Measurements from ENCODE around the gene SCEL. TPM values are rescaled to one million over a fixed set of nuclear protein-coding genes. Genes with fewer than 3 reads are reported as not detected.

The SCEL gene
- total RNA-seq, 1 donor from 2014 or later = 14.7 TPM

- TF ChIP-seq CTCF (IDR thresholded peaks at IDR 0.05; ENCODE audit: insufficient read depth, low read length, poor library complexity, severe bottlenecking) = no peak
- Histone ChIP-seq H3K4me3 (ENCODE audit: low read depth, low read length) (no peak overlapping the region), H3K36me3 (ENCODE audit: control insufficient read depth, insufficient read depth, low read length) (no peaks in the 10 kb centered on the region), H3K27me3 (ENCODE audit: control insufficient read depth, insufficient read depth, low read length) (no peaks in the 10 kb centered on the region)
- DNase-seq (ENCODE audit: low read depth) = no peak
Observed at GRCh38 chr13:77619655-77620054, 84.1 kb downstream of the SCEL start.

GRCh38 chr13:77620138-77620537 is 84.6 kb downstream of the SCEL start:
- Histone ChIP-seq H3K36me3 (ENCODE audit: control insufficient read depth, insufficient read depth, low read length) (no peaks in the 10 kb centered on the region), H3K4me3 (ENCODE audit: low read depth, low read length) (no peak overlapping the region), H3K27me3 (ENCODE audit: control insufficient read depth, insufficient read depth, low read length) (no peaks in the 10 kb centered on the region)
- DNase-seq (ENCODE audit: low read depth) = no peak
- TF ChIP-seq CTCF (IDR thresholded peaks at IDR 0.05; ENCODE audit: insufficient read depth, low read length, poor library complexity, severe bottlenecking) = no peak

- Histone ChIP-seq H3K4me3 (ENCODE audit: low read depth, low read length) (no peak overlapping the region), H3K27me3 (ENCODE audit: control insufficient read depth, insufficient read depth, low read length) (no peaks in the 10 kb centered on the region), H3K36me3 (ENCODE audit: control insufficient read depth, insufficient read depth, low read length) (no peaks in the 10 kb centered on the region)
- DNase-seq (ENCODE audit: low read depth) = no peak
- no peak for TF ChIP-seq CTCF (IDR thresholded peaks at IDR 0.05; ENCODE audit: insufficient read depth, low read length, poor library complexity, severe bottlenecking)
Observed at GRCh38 chr13:77623806-77624205, 88.3 kb downstream of the SCEL start.

- TF ChIP-seq CTCF (IDR thresholded peaks at IDR 0.05; ENCODE audit: insufficient read depth, low read length, poor library complexity, severe bottlenecking) = no peak
- Histone ChIP-seq H3K36me3 (ENCODE audit: control insufficient read depth, insufficient read depth, low read length) (no peaks in the 10 kb centered on the region), H3K4me3 (ENCODE audit: low read depth, low read length) (no peak overlapping the region), H3K27me3 (ENCODE audit: control insufficient read depth, insufficient read depth, low read length) (no peaks in the 10 kb centered on the region)
- no peak for DNase-seq (ENCODE audit: low read depth)
Observed at GRCh38 chr13:77628170-77628569, 92.7 kb downstream of the SCEL start.

GRCh38 chr13:77637588-77637987 is 102.1 kb downstream of the SCEL start:
- Histone ChIP-seq H3K36me3 (ENCODE audit: control insufficient read depth, insufficient read depth, low read length) (no peaks in the 10 kb centered on the region), H3K4me3 (ENCODE audit: low read depth, low read length) (no peak overlapping the region), H3K27me3 (ENCODE audit: control insufficient read depth, insufficient read depth, low read length) (no peaks in the 10 kb centered on the region)
- no peak for TF ChIP-seq CTCF (IDR thresholded peaks at IDR 0.05; ENCODE audit: insufficient read depth, low read length, poor library complexity, severe bottlenecking)
- no peak for DNase-seq (ENCODE audit: low read depth)

- no peak for DNase-seq (ENCODE audit: low read depth)
- Histone ChIP-seq H3K4me3 (ENCODE audit: low read depth, low read length) (no peak overlapping the region), H3K27me3 (ENCODE audit: control insufficient read depth, insufficient read depth, low read length) (no peaks in the 10 kb centered on the region), H3K36me3 (ENCODE audit: control insufficient read depth, insufficient read depth, low read length) (no peaks in the 10 kb centered on the region)
- TF ChIP-seq CTCF (IDR thresholded peaks at IDR 0.05; ENCODE audit: insufficient read depth, low read length, poor library complexity, severe bottlenecking) = no peak
Observed at GRCh38 chr13:77650409-77650808, 114.9 kb downstream of the SCEL start.
